GM18517 (cell line): ENCODE results near the gene NELFB.
"Not testable (repeated sequence)": the region's sequence is repeated elsewhere in the genome, so short reads cannot be mapped to it uniquely, and the experiment has no call there.

ENCODE experiments used
- ATAC-seq: cut with Tn5 transposase; IDR thresholded peaks from one replicate; pipeline ENCODE4 v1.9.1; 2021; ENCODE audit warnings: mild to moderate bottlenecking, moderate library complexity; ENCODE audit not compliant: unreplicated experiment

Gene NELFB

DNA sequence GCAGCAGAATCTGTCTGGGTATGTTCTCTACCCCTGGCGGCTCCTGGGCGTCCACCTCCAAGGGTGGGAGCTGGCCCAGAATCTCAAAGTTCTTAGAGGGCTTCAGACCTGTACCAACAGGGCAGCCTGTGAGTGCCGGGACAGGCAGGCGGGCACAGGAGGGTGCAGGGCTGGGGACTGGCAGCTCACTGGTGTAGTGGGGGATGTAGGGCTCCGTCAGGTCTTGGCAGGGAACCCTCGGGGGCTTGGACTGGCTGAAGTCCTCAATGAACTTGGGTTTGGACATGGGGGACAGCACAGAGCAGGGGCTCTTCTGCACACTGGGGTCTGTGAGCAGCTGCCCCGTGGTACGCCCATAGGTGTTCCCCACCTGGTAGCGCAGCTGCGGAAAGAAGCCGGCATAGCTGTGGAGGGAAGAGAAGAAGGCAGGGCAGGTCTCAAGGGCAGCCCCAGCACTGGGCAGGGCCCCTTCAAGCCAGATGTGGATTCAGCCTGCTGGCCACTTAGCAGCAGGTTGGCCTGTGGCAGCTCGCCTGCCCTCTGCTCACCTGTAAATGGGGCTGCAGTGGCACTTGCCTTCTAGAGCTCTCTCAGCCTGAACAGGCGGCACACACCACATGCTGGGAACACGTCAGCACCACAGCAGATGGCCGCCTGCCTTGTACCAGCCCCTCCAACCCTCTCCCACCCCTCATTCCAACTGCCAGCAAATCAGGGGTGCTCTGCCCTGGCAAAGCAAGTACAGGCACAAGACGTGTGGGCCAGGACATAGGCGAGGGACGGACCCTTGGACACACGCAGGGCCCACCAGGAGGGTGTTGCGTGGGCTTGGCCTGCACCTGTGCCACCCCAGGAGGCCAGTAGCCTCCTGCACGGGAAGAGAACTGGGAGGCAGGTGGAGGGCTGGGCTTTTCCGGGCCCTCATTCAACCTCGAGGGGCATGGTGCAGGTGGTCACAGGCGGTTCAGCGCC lies 9.4 kb upstream of the NELFB start:
- no peak for ATAC-seq

DNA sequence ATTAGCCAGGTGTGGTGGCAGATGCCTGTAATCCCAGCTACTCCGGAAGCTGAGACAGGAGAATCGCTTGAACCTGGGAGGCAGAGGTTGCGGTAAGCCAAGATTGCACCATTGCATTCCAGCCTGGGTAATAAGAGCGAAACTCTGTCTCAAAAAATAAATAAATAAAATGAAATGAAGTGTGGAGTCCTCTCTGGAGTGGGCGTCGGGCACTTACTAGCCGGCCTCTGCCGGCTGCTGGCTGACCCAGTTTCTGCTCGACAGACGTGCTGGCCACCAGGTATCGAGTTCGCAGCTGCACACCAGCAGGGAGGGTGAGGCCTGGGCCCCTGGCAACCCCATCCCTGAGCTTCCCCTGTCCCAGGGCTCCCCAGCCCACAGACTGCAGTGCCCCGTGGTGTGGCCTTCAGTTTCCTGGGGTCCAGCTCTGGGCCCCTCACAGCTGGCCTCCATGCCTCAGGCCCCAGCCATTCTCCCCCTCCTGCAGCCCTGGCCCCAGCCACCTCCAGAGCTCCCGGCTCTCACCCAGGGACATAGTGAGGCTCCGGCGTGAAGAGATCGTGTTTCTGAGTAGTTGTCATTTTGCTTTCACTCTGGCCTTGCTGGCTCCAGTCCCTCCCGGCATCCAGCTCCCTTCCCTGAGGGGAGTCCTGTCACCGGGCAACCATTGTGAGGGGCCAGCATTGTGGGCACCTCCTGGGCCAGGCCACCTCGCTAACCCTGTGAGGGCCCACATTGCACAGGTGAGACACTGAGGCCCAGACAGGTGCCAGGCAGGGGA lies 7.8 kb upstream of the NELFB start:
- no peak for ATAC-seq

DNA sequence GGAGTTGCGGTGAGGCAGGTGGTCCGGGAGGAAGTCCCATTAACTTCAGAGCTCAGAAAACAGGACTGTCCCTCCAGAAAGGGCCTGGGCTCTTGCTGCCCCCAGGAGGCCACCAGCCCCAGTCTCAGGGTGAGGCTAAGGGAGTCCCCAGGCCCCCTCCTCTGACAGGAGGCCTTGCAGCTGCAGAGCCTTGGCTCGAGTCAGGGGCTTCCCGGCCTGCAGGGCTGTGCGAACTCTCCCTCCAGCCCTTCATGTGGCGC lies 7.3 kb upstream of the NELFB start:
- no peak for ATAC-seq

DNA sequence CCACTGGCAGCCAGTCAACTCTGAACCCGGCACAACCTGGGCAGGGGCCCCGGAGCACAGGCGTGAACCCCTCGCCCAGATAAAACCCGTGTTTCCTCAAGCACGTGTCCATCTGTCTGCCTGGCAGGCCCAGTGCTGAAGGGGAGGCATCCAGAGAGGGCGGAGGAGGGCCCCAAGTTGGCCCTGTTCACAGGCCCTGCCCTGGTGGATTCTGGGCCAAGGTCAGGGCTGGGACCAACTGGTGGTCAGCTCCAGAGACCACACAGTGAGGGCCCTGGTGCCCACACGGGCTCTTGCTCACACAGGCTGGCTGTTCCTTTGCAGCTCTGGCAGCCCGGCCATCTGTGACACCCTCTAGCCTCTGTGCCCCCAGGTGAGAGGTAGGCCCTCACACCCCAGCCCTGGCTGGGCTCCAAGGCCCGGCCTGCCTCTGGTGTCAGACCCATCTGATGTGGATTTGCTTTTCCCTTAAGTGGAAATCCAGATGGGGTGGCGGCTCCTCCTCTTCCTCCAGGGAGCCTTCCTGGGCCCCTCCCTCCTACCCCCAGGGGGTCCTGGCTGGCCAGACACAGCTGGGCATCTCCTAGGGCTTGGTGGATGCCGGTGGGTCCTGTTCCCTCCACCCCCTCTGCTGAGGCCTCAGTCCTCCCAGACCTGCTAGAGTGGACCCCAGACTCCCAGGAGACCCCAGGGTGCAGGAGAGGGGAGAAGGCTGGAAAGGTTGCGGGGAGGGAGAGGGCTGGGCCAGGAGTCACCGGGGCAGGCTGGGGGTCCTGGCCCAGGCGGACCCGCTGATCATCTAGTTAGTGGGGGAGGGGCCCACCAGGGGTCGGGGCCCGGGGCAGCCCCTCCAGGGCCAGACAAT lies 4.6 kb upstream of the NELFB start:
- ATAC-seq, result no peak

DNA sequence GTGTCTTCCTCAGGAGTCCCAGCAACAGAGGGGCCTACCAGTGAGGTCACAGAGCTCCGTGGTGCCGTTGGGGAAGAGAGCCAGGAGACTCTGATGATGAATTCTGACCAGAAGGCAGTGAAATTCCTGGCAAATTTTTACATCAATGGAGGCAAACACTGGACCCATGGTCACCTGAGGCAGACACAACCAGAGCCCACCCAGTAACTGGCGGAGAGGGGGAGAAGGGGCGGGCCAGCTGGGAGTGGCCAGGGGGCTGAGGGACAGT lies 4.0 kb upstream of the NELFB start, which contains the start of gene STPG3:
Gene STPG3, plus strand, starts transcription at position 93 of the 268 bp plus-strand sequence. Its CDS starts 1 bp downstream, at position 94.
- no peak for ATAC-seq

DNA sequence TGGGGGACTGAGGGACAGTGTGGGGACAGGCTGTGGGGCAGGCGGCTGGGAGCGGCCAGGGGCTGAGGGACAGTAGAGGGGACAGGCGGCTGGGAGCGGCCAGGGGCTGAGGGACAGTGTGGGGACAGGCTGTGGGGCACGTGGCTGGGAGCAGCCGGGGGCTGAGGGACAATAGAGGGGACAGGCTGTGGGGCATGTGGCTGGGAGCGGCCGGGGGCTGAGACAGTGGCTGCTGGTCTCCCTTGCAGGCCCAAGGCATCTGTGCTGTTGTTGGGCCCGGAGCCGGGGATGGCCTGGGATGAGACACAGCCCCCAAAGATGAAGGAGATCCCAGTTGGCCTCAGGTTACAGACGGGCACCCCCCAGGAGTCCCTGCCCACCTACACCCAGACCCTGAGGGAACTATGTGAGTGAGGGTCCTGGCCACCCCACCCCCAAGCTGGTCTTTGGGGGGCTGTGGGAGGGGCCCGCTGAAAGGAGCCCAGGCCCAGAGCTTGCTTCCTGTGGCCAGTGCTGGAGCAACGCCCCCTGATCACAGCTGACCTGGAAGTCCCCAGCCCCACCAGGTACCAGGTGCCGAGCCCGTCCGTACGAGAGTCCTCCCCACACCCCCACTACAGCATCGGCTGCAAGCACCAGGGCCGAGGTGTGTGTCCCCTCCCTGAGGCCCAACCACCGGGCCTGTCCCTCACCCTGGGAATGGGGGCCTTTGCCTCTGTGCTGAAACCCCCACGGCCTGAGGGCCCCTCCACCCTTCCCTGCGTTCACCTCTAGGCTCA lies 3.4 kb upstream of the NELFB start:
- ATAC-seq, result no peak

DNA sequence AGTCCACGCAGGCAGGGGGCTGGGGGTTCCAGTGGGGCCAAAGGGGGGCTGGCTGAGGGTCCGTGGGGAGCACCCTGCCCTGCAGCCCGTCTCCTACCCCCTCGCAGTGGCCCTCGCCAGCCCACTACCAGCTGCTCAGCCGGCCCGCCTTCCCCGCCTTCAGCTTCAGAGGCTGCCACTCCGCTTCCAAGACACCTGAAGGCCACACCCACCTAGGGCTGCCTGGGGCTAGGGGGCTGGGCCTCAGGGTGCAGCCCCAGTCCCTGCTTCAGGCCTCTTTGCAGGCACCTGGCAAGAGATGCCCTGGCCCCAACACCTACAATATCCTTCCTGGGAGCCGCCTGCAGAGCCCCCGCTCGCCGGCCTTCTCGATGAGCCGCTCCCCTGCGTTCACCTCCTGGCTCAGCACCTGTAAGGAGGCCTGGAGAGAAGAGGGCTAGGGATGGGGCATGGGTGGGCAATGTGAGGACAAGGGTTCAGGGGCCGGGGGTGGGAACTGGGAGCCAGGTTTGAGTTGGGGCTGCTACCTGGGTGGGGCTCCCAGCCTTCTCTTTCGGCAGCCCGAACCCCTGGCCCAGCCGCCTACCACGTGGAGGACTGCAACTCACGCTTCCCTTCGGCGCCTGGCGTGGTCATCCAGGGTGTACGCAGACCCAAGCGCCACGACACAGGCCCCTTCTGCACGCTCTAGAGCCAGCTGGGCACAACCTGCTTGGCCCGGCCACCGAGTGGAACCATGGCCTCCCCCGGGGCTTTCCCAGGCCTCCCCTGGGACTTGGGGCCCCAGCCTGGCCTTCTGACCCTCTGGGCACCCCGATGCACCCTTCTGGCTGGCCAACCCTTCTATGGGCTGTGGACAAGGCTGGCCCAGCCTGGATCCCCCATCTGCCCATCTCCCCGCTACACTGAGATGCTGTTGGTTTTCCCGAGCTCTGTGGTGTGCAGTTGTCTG lies 2.3 kb upstream of the NELFB start:
- ATAC-seq, result no peak

DNA sequence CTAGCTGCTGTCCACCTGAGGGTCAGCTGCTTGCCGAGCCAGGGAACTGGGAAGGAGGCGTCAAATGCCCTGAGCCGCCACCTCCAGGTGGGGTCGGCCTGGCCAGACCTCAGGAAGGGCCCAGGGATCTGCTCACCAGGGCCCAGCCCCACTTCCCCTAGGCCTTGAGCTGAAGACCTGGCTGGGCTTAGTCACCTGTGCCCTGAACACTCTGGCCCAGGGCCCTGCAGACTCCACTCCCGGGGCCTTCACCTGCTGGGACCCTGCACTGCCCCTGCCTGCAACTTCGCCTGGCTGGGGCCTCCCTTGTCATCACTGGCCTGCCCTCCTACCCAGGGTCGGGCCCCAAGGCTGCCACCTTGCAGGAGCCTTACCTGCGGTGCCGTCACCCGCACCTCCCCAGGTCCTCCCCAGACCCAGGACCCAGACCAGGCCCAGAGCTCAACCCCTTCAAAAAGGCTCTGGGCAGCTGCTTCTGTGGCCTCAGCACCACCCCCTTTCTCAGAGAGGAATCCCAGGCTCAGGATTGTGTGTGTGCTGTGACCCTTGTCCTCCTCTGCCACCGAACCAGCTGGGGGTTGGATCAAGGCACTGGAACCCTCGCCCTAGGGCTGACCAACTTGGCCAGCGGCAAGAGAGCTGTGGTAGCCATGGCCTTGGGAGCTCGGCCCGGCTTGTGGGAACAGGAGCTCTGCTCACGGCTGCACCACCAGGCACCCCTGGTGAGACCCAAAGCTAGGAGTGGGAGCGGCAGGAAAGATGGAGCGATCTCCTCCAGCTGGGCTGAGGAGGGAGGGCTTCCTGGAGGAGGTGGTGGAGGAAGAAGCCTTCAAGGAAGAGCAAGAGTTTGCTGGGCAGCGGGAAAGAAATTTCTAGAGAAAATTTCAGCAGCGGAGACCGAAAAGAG lies 1.2 kb upstream of the NELFB start:
- no peak for ATAC-seq

DNA sequence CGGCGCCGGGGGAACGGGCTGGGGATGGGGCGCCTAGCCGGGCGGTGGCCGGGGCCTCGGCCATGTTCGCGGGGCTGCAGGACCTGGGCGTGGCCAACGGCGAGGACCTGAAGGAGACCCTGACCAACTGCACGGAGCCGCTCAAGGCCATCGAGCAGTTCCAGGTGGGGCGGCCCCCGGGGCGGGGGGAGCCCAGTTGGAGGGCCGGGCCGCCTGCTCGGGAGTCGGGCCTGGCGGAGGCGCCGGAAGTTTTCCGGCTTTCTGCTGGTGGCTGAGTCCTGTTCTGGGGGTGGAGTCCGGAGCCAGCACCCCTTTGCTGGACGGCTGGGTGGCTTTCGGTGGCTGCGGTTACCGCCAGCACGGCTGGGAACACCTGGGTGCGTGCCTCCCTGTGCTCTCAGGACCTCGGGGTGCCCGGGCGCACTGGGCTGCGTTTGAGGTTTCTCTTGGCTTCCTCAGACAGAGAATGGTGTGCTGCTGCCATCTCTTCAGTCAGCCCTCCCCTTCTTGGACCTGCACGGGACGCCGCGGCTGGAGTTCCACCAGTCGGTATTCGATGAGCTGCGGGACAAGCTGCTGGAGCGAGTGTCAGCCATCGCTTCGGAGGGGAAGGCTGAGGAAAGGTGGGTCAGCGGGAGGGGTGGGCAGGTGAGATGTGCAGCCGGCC lies 454 bp downstream of the NELFB start:
- no peak for ATAC-seq

DNA sequence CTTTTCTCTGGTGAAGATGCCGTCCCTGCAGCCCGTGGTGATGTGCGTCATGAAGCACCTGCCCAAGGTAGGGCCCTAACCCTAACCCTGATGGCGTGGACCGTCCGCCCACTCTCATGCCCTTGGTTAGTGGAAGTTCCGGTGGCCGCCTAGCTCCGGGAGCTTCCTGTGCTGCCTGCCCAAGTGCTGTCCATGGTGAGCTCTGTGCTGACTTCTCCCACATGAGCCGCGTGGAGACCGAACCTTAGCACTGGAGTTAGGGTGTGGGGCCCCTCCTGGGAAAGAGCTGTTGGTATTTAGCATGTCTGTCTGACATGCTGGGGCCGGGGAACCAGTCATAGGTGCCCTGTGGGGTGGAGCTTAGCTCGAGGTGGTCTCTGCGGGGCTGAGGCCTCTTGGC lies 1.2 kb downstream of the NELFB start:
- ATAC-seq, result no peak

DNA sequence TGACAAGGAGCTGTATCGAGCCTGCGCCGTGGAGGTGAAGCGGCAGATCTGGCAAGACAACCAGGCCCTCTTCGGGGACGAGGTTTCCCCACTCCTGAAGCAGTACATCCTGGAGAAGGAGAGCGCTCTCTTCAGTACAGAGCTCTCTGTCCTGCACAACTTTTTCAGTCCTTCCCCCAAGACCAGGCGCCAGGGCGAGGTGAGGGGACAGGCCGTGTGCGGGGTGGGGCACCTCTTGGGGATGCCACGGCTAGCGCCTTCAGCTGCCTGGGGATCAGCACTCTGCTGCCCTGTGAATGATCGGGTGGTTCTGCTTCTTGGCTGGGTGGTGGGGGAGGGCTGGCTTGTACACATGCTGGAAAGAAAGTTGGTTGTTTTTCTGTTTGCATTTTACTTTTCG lies 1.7 kb downstream of the NELFB start:
- no peak for ATAC-seq

DNA sequence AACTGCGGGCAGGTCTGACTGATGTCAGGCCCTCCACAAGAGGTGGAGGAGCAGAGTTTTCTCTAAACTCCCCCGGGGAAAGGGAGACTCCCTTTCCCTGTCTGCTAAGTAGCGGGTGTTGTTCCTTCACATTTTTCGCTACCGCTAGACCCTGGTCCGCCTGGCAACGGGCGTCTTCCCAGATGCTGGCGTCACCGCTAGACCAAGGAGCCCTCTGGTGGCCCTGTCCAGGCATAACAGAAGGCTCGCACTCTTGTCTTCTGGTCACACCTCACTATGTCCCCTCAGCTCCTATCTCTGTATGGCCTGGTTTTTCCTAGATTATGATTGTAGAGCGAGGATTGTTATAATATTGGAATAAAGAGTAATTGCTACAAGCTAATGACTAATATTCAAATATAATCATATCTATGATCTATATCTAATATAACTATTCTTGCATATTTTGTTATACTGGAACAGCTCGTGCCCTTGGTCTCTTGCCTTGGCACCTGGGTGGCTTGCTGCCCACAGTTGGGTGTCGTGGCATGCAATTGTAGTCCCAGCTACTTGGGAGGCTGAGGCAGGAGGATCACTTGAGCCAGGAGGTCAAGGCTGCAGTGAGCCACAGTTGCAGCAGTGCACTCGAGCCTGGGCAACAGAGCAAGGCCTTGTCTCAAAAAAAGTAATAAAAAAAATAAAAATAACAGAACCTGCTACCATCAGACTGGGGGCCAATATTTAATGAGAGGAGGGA lies 7.2 kb downstream of the NELFB start:
- ATAC-seq, result not testable (repeated sequence)

DNA sequence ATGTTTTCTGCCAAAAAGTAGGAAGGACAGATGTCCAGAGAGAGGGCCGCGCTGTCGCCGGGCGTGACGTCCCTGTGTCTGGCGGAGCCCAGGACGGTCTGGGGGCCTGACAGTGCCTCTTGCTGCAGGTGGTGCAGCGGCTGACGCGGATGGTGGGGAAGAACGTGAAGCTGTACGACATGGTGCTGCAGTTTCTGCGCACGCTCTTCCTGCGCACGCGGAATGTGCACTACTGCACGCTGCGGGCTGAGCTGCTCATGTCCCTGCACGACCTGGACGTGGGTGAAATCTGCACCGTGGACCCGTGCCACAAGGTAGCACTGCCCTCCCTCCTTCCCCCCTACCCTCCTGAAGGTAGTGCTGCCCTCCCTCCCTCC lies 7.8 kb downstream of the NELFB start:
- ATAC-seq, result no peak

DNA sequence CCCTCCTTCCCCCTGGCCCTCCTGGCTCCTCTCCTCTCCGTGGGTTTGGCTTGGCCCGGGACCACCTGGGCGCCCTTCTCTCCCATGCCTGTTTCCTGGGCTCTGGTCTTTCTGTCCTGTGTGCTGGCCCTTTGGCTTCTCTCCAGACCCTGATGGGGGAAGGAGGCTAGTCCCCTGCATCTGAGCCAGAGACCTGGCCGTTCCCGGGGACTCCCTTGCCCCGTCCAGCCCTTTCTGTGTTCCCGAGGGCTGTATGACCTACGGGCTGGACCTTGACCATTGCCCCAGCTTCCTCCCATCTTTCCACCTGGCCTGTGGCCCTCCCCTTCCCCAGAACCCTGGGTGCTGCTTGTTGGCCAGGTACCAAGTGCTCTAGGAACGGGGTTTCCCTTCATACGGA lies 8.4 kb downstream of the NELFB start:
- no peak for ATAC-seq

DNA sequence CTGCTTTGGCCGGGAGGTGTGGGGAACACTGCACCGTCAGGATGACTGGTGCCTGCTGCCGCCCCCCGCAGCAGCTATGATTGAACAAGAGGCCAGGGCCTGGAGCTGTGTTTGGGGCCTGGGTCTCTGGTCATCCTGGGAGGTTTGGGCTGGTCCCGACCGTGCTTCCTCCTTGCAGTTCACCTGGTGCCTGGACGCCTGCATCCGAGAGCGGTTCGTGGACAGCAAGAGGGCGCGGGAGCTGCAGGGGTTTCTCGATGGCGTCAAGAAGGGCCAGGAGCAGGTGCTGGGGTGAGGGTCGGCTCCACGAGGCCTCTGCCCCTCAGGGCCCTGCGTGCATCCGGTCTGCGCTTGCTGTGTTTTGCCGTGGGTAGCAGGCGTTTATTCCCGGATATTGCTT lies 8.9 kb downstream of the NELFB start:
- no peak for ATAC-seq

DNA sequence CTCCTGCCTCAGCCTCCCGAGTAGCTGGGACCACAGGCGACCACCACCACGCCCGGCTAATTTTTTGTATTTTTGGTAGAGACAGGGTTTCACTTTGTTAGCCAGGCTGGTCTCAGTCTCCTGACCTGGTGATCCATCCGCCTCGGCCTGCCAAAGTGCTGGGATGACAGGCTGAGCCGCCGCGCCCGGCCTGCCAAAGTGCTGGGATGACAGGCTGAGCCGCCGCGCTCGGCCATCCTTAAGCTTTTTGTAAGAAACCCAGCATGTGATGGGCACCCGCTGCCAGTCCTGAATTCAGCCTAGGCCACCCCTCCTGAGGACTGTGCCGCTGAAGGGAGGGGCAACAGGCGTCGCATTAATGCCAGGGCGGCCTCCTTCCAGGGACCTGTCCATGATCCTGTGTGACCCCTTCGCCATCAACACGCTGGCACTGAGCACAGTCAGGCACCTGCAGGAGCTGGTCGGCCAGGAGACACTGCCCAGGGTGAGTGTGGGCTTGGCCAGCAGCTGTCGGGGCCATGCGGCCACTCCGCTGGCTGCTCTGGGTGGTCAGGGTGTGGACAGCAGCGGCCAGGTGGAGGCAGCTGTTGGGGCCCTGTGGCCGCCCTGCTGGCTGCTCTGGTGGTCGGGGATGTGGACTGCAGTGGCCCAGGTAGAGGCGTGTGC lies 10.5 kb downstream of the NELFB start:
- ATAC-seq, result no peak

DNA sequence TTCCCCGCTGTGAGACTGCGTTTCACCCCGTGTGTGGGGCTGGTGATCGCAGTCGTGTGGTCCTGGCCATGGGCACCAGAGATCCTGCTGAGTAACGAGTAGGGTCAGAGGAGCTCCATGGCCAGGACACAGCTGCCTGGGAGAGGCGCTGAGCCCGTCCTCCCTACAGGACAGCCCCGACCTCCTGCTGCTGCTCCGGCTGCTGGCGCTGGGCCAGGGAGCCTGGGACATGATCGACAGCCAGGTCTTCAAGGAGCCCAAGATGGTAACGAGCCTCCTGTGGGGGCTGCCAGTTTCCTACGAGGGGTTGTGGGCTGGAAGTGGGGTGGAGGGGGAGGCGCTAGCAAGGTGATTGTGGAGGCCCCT lies 11.0 kb downstream of the NELFB start:
- ATAC-seq, result no peak
